Parathyroid adenoma (tissue), 2 donors: ENCODE results near the gene RPL3.
A peak's percentile ranks its signal among the peaks of the same experiment; 100 is the strongest.

Experiments
- H2AFZ ChIP-seq: fragments of 300-600 bp; sonication (generic); one replicate; pipeline ENCODE4 v1.7.0; 2017; ENCODE audit warnings: antibody characterized with exemption, mild to moderate bottlenecking
- H3K27ac ChIP-seq: fragments of 300-600 bp; sonication (generic); one replicate; pipeline ENCODE4 v1.7.0; 2017
- H3K27me3 ChIP-seq: fragments of 300-600 bp; sonication (generic); one replicate; pipeline ENCODE4 v1.7.0; 2017; ENCODE audit warnings: low read length; ENCODE audit not compliant: control insufficient read depth, insufficient read depth
- H3K36me3 ChIP-seq: fragments of 300-600 bp; sonication (generic); one replicate; pipeline ENCODE4 v1.7.0; 2017; ENCODE audit warnings: low read length; ENCODE audit not compliant: control insufficient read depth, insufficient read depth
- H3K4me1 ChIP-seq: fragments of 300-600 bp; sonication (generic); one replicate; pipeline ENCODE4 v1.7.0; 2017; ENCODE audit warnings: control low read depth
- H3K4me2 ChIP-seq: fragments of 300-600 bp; sonication (generic); one replicate; pipeline ENCODE4 v1.7.0; 2017; ENCODE audit warnings: low read length
- H3K4me3 ChIP-seq: fragments of 300-600 bp; sonication (generic); one replicate; pipeline ENCODE4 v1.7.0; 2017; ENCODE audit warnings: low read depth, low read length
- H3K79me2 ChIP-seq: fragments of 300-600 bp; sonication (generic); one replicate; pipeline ENCODE4 v1.7.0; 2017; ENCODE audit warnings: control low read depth
- H3K9ac ChIP-seq: fragments of 300-600 bp; sonication (generic); one replicate; pipeline ENCODE4 v1.7.0; 2017; ENCODE audit warnings: mild to moderate bottlenecking
- H3K9me3 ChIP-seq: fragments of 300-600 bp; sonication (generic); one replicate; pipeline ENCODE4 v1.7.0; 2017; ENCODE audit warnings: low read length; ENCODE audit not compliant: control insufficient read depth
- TF ChIP-seq, protein P1 (sequence below): fragments of 300-600 bp; sonication (generic); IDR thresholded peaks from one replicate; pipeline ENCODE4 v1.7.0; 2017; ENCODE audit warnings: antibody characterized with exemption, mild to moderate bottlenecking
- donor health status: primary hyperparathyroidism.

RPL3 gene

GRCh38 chr22:39279170-39279850, 40.1 kb downstream of the RPL3 start:
- peak overlapping the region; percentile 24 for H3K27ac ChIP-seq
- H3K9ac ChIP-seq: no peak overlapping the region
- no peaks in the 10 kb centered on the region for H3K9me3 ChIP-seq
- no peaks in the 10 kb centered on the region for H3K36me3 ChIP-seq
- H3K4me2 ChIP-seq: no peak overlapping the region
- no peaks in the 10 kb centered on the region for H3K27me3 ChIP-seq
- no peaks in the 10 kb centered on the region for H3K79me2 ChIP-seq
- no peak overlapping the region for H3K4me3 ChIP-seq
- peaks cover 10% of the 10 kb centered on the region for H3K4me1 ChIP-seq
- TF ChIP-seq, protein P1, sequence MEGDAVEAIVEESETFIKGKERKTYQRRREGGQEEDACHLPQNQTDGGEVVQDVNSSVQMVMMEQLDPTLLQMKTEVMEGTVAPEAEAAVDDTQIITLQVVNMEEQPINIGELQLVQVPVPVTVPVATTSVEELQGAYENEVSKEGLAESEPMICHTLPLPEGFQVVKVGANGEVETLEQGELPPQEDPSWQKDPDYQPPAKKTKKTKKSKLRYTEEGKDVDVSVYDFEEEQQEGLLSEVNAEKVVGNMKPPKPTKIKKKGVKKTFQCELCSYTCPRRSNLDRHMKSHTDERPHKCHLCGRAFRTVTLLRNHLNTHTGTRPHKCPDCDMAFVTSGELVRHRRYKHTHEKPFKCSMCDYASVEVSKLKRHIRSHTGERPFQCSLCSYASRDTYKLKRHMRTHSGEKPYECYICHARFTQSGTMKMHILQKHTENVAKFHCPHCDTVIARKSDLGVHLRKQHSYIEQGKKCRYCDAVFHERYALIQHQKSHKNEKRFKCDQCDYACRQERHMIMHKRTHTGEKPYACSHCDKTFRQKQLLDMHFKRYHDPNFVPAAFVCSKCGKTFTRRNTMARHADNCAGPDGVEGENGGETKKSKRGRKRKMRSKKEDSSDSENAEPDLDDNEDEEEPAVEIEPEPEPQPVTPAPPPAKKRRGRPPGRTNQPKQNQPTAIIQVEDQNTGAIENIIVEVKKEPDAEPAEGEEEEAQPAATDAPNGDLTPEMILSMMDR: no peak
- H2AFZ ChIP-seq: no peak overlapping the region

GRCh38 chr22:39278040-39278439, 41.4 kb downstream of the RPL3 start:
- H3K79me2 ChIP-seq: no peaks in the 10 kb centered on the region
- no peak overlapping the region for H2AFZ ChIP-seq
- no peak overlapping the region for H3K4me3 ChIP-seq
- no peaks in the 10 kb centered on the region for H3K27me3 ChIP-seq
- no peak overlapping the region for H3K4me2 ChIP-seq
- no peak overlapping the region for H3K27ac ChIP-seq
- no peak overlapping the region for H3K9ac ChIP-seq
- TF ChIP-seq, protein P1: no peak
- no peaks in the 10 kb centered on the region for H3K9me3 ChIP-seq
- H3K4me1 ChIP-seq: peaks cover 3% of the 10 kb centered on the region
- H3K36me3 ChIP-seq: no peaks in the 10 kb centered on the region

GRCh38 chr22:39277142-39277607, 42.2 kb downstream of the RPL3 start:
- TF ChIP-seq, protein P1: no peak
- Histone ChIP-seq H3K36me3 (no peaks in the 10 kb centered on the region), H3K4me2 (no peak overlapping the region), H3K79me2 (no peaks in the 10 kb centered on the region), H3K4me3 (no peak overlapping the region), H3K27me3 (no peaks in the 10 kb centered on the region), H3K4me1 (no peaks in the 10 kb centered on the region), H3K9me3 (no peaks in the 10 kb centered on the region), H3K9ac (no peak overlapping the region), H3K27ac (no peak overlapping the region), H2AFZ (no peak overlapping the region)

DNA sequence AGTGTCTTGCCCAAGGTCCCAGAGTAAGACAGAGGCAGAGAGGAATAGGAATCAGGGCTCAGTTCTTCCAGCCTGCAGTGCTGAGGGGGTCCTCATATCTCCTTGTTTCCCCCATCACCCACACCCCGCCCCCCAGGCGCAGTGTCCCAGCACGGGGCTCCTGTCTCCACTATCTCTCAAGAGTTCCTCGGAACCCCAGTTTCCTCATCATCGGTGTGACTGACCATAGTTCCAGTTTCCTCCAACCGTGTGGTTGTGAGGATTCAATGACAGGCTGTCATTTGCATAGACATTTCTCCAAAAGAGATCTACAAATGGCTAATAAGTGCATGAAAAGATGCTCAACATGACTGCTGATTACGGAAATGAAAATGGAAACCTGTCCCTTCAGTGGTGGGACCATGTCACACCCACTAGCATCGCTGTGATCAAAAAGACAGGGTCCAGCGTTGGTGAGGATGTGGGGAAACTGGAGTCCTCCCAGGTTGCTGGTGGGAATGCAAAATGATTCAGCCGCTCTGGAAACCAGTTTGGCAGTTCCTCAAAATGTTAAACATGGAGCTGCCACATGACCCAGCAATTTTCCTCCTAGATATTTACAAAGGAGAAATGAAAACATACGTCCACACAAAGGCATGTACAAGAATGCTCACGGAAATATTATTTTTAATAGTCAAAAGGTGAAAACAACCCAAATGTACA, 42.8 kb downstream of the RPL3 start:
- no peaks in the 10 kb centered on the region for H3K9me3 ChIP-seq
- no peak overlapping the region for H3K4me2 ChIP-seq
- H3K9ac ChIP-seq: no peak overlapping the region
- TF ChIP-seq, protein P1: no peak
- H2AFZ ChIP-seq: no peak overlapping the region
- H3K4me3 ChIP-seq: no peak overlapping the region
- no peak overlapping the region for H3K27ac ChIP-seq
- no peaks in the 10 kb centered on the region for H3K4me1 ChIP-seq
- no peaks in the 10 kb centered on the region for H3K79me2 ChIP-seq
- no peaks in the 10 kb centered on the region for H3K27me3 ChIP-seq
- no peaks in the 10 kb centered on the region for H3K36me3 ChIP-seq
